Measurements from ENCODE around the gene CPM. TPM values are rescaled to one million over a fixed set of nuclear protein-coding genes. Genes with fewer than 3 reads are reported as not detected.

The CPM gene
- total RNA-seq (2014; rRNA removed; shearing (Covaris generic); ENCODE audit: low replicate concordance) = 18.0 and 62.9 TPM in 2 replicates

DNA sequence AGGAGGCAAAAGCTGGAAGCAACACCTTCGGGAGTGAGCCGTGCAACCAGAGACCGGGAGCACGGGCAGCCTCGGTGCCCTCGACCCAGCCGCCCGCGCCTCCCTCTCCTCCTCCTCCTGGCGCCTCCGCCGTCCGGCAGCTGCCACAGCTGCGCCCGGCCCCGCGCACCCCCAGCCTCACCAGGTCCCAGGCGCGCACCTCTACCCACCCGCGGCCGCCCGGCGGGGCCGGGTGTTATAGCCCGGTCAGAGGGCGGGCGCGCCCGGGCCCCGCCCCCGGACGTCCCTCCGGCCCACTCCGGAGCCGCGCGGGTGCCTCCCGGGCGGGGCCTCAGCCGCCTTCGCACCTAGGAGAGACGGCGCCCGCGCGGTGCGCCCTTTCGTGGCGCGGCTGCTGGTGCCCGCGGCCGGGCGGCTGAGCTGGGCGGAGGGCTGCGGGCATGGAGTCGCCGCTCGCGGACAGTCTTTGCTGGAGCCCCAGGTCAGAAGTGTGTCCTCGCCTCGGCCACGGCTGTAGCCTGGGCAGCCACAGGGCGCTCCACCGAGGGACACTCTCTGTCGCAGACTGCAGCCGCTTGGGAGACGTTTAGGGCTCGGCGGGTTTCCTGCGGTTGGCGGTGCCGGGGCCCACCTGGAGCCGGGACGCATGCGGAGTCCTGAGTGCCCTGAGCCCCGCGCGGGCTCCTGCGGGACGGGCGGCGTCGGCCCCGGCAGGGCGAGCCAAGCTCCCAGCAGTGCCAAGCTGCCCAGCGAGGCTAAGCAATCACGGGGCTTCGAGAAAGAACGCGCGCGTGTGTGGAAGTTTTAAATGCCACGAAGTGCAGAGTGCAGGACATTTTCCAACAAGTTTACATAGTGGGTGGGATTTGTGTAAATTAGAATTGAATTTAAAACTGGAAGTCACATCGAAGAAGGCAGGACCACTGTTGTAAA is at the start of gene CPM:
Gene CPM, minus strand, starts transcription at position 211 of the 933 bp plus-strand sequence. CDS start 334 bp downstream, outside the sequence.
- in situ Hi-C loops (cut with HindIII; ENCODE audit: low pct_unique_long_range_greater_than_20kb, low sequenced_read_pairs) = no loop called here
- DNase-seq (ENCODE audit: low read depth) = peak; percentile 90

DNA sequence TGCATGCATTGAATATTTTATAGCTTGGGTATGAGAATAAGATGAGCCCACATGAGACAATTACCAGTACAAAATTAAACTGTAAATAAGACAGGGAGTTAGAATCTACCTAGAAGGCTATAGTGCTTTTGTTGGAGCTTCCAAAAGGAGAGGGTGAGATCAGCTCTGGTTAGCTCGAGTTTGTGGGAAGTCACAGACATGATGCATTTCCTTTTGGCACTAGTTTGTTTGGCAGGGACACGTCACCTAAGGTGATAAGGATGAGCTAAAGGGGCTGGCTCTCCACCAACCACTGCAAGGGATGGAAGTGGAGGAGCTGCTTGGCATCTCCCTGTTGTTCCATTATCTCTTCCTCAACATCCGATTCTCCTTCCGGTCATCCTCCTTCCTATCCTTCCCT is 48.5 kb upstream of the CPM start:
- DNase-seq (ENCODE audit: low read depth) = no peak
- in situ Hi-C loops (cut with HindIII; ENCODE audit: low pct_unique_long_range_greater_than_20kb, low sequenced_read_pairs) = no loop called here

DNA sequence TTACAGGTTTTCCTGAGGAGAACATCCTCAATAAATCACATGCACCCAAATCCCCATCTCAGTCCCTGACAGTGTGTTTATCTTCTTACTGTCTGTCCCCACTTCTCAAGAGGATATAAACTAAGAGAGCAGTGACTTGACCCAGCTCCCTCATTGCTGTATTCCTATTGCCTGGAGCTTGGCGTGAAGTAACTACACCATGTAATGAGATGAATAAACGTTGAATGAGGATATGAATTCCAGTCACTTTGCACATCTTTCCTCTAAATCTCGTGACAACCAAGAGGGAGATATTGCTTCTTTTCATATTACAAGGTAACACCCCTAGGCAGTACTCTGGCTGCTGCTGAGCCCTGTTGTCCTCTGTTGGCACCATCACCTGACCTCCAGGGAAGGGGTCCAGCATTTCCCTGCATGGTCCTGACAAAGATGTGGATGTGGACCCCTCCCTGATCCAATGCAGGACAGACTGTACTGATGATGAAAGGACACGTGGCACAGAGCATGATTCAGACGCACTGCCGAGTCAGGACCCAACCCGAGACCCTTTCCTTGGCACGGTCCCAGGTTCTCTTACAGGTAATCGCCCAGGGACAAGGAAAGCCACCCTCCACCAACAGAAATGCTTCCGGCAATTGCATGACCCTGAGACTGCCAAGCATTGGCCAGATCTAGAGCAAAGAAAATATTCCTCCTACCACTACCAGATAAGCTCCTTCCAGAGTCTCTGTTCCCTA is 47.7 kb upstream of the CPM start:
- no peak for DNase-seq (ENCODE audit: low read depth)
- in situ Hi-C loops (cut with HindIII; ENCODE audit: low pct_unique_long_range_greater_than_20kb, low sequenced_read_pairs) = no loop called here

GRCh38 chr12:68978678-68979077 is 45.7 kb upstream of the CPM start:
- in situ Hi-C loops (cut with HindIII; ENCODE audit: low pct_unique_long_range_greater_than_20kb, low sequenced_read_pairs) = no loop called here
- DNase-seq (ENCODE audit: low read depth) = no peak

- no peak for DNase-seq (ENCODE audit: low read depth)
- in situ Hi-C loops (cut with HindIII; ENCODE audit: low pct_unique_long_range_greater_than_20kb, low sequenced_read_pairs) = no loop called here
These were observed 45.1 kb upstream of the CPM start for GRCh38 chr12:68977909-68978610.

GRCh38 chr12:68977335-68977734 is 44.4 kb upstream of the CPM start:
- no peak for DNase-seq (ENCODE audit: low read depth)
- in situ Hi-C loops (cut with HindIII; ENCODE audit: low pct_unique_long_range_greater_than_20kb, low sequenced_read_pairs) = no loop called here

DNA sequence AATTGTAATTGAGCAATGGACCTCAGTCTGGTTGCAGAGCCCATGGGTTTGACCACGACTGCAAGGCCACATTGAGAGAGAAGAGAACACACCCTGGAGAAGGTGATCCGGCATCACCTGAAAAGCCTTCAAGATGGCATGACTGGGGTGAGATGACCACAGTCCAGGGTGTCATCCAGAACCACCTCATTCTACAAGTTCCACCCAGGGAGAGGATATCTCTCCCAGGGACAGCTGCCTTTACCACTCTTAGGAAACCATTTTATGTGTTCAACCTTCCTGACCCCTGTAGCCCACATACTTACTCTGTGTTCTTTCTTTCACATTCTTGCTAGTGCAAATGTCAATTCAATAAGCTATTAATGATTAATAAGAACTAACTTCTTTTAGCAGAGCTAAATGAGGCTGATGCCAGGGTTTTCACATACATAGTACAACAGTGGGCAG is 43.4 kb upstream of the CPM start:
- DNase-seq (ENCODE audit: low read depth) = peak; percentile 86

DNA sequence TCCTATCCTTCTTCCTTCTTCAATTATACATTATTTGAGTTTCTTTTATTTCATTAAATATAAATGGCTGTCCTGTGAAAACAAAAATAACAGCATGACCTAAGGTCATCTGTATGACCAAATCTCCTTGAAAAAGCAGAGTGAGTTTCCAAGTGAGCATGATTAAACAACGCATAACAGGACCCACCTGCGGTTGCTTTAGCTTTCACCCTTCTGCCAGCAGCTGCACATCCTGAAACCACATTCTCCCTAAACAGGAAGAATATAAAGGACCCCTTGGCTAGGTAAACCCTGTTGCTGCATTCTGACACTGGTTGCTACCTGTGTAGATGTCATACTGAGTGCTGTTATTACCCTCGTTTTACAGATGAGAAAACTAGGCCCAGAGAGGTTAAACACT is 42.8 kb upstream of the CPM start:
- no peak for DNase-seq (ENCODE audit: low read depth)

More for the DNA sequence above, 43.4 kb upstream of the CPM start:
- in situ Hi-C loops (cut with HindIII; ENCODE audit: low pct_unique_long_range_greater_than_20kb, low sequenced_read_pairs) = no loop called here

GRCh38 chr12:68972595-68972994 is 39.6 kb upstream of the CPM start:
- DNase-seq (ENCODE audit: low read depth) = no peak
- in situ Hi-C loops (cut with HindIII; ENCODE audit: low pct_unique_long_range_greater_than_20kb, low sequenced_read_pairs) = no loop called here

More for the DNA sequence above, 42.8 kb upstream of the CPM start:
- in situ Hi-C loops (cut with HindIII; ENCODE audit: low pct_unique_long_range_greater_than_20kb, low sequenced_read_pairs) = no loop called here

- in situ Hi-C loops (cut with HindIII; ENCODE audit: low pct_unique_long_range_greater_than_20kb, low sequenced_read_pairs) = no loop called here
- DNase-seq (ENCODE audit: low read depth) = peak; percentile 79
These were observed 38.4 kb upstream of the CPM start for GRCh38 chr12:68971404-68971803.

GRCh38 chr12:68970951-68971350 is 38.0 kb upstream of the CPM start:
- no peak for DNase-seq (ENCODE audit: low read depth)
- in situ Hi-C loops (cut with HindIII; ENCODE audit: low pct_unique_long_range_greater_than_20kb, low sequenced_read_pairs) = no loop called here

DNA sequence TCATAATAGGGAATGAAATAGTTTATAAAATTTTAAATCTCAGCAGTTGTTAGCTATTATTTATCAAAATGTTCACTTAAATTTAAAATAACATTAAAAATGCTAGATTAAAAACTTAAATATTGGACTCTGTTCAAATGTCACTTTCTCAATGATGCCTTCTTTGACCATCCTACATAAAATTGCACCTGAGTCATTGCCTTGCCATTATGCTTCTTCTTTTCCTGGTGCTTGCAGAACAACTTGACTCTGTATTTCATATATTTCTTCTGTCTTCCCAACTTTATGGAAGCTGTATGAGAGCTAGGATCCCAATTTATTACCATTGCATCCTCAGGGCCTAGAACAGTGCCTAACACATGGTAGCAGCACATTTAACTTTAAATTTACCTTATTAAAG is 37.3 kb upstream of the CPM start:
- no peak for DNase-seq (ENCODE audit: low read depth)
- in situ Hi-C loops (cut with HindIII; ENCODE audit: low pct_unique_long_range_greater_than_20kb, low sequenced_read_pairs) = no loop called here

GRCh38 chr12:68967046-68967445 is 34.1 kb upstream of the CPM start:
- no peak for DNase-seq (ENCODE audit: low read depth)
- in situ Hi-C loops (cut with HindIII; ENCODE audit: low pct_unique_long_range_greater_than_20kb, low sequenced_read_pairs) = loop anchor here (10.0 kb wide), 1 partner anchor 68 kb away; no protein-coding TSS in a partner anchor

DNA sequence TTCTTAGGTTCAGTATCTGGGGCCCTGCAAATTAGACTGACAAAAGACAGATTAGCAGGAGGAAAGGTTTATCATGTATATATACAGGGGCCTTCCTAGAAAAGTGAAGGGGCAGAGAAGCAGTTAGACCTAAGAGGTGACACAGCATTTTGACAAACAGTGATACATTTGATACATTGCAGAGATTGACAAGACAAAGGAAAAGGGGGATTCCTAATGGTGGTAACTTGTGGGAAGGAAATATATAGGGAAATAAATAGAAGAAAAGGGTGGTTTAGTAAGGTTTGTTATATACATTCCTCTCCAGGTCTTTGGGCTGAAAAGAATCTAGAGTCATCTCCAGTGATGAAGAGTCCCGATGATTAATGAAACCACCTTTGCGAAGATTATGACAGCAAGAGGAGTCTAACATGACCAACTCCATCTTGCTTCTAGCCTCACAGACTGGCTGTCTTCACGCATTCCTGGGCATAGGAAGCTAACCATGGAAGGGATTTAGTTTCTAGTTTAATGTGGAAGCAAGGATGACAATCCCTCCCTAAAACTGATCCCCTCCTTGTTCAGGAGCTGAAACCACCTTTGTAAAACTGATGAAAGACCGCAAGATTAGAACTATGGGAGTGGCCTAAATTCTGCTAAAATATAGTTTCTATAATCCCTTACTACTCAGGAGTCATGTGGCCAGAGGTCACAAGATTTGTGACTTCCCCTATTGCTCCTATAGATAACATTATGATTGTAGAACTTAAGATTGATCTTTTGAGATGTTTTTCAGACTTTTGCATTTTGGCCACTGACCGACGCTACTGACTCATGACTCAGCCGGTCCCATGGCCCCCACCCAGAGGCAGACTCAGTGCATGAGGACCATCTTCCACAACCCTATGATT is 31.1 kb upstream of the CPM start:
- DNase-seq (ENCODE audit: low read depth) = no peak
- in situ Hi-C loops (cut with HindIII; ENCODE audit: low pct_unique_long_range_greater_than_20kb, low sequenced_read_pairs) = loop anchor here (10.0 kb wide), 1 partner anchor 71 kb away; no protein-coding TSS in a partner anchor

- in situ Hi-C loops (cut with HindIII; ENCODE audit: low pct_unique_long_range_greater_than_20kb, low sequenced_read_pairs) = loop anchor here (10.0 kb wide), 1 partner anchor 72 kb away; no protein-coding TSS in a partner anchor
- DNase-seq (ENCODE audit: low read depth) = no peak
These were observed 30.2 kb upstream of the CPM start for GRCh38 chr12:68962877-68963855.

- no peak for DNase-seq (ENCODE audit: low read depth)
- in situ Hi-C loops (cut with HindIII; ENCODE audit: low pct_unique_long_range_greater_than_20kb, low sequenced_read_pairs) = loop anchor here (10.0 kb wide), 1 partner anchor 75 kb away; no protein-coding TSS in a partner anchor
These were observed 27.0 kb upstream of the CPM start for GRCh38 chr12:68959891-68960464.
